ENCODE measurements around the gene HOXD9. TPM values are rescaled to one million over a fixed set of nuclear protein-coding genes. Genes with fewer than 3 reads are reported as not detected.

The HOXD9 gene
- total RNA-seq, 1 experiment from 2014 or later = not detected

GRCh38 chr2:176111846-176112374 is 10.6 kb upstream of the HOXD9 start:
- Histone ChIP-seq H3K27me3 (ENCODE audit: low read length) (peaks cover 30% of the 10 kb centered on the region), H3K27ac (ENCODE audit: low read length) (no peak overlapping the region), H2AFZ (ENCODE audit: low read length) (no peak overlapping the region), H3K9me2 (replicated peaks; ENCODE audit: low read length) (no peaks in the 10 kb centered on the region), H3K4me2 (ENCODE audit: low read length) (no peak overlapping the region; the same call in 1 of the 2 replicates), H4K20me1 (ENCODE audit: low read length) (no peaks in the 10 kb centered on the region), H3K9me3 (ENCODE audit: low read length) (no peaks in the 10 kb centered on the region), H3K9ac (ENCODE audit: low read length) (no peak overlapping the region), H3F3A (ENCODE audit: low read length, unreplicated experiment) (no peaks in the 10 kb centered on the region), H3K36me3 (ENCODE audit: low read depth, low read length) (no peaks in the 10 kb centered on the region), H3K4me3 (ENCODE audit: low read length) (no peak overlapping the region), H3K4me1 (ENCODE audit: insufficient read depth, low read length) (peaks cover 3% of the 10 kb centered on the region; the same call in 1 of the 2 replicates), H3K79me2 (ENCODE audit: low read length) (no peaks in the 10 kb centered on the region)
- intact Hi-C loops (cut with micrococcal nuclease) = loop anchor here (5.0 kb wide), 2 partner anchors 700 to 1035 kb away; no protein-coding TSS in a partner anchor
- no peak for DNase-seq
- ChIA-PET CTCF (interaction anchor here (1.0 kb wide), 1 partner anchor 422 kb away, joined by 10 read pairs; no protein-coding TSS in a partner anchor), POLR2A (ENCODE audit: unreplicated experiment) (no interaction called here)
- ATAC-seq = no peak
- BruUV-seq (replicated peaks) = no TSS peak
- TF ChIP-seq EZH2phosphoT487 (IDR thresholded peaks at IDR 0.05; ENCODE audit: borderline replicate concordance, low read length) (no peak), EZH2 (IDR thresholded peaks at IDR 0.05; ENCODE audit: low read length, unreplicated experiment) (no peak), CTCF (conservative IDR thresholded peaks at IDR 0.05; ENCODE audit: low read depth, low read length) (no peak)

GRCh38 chr2:176112375-176113302 is 9.9 kb upstream of the HOXD9 start:
- no peaks in the 10 kb centered on the region for H3F3A ChIP-seq (ENCODE audit: low read length, unreplicated experiment)
- H3K9me2 ChIP-seq (replicated peaks; ENCODE audit: low read length) = no peaks in the 10 kb centered on the region
- no peaks in the 10 kb centered on the region for H3K36me3 ChIP-seq (ENCODE audit: low read depth, low read length)
- CTCF ChIA-PET = no interaction called here
- no peak overlapping the region for H2AFZ ChIP-seq (ENCODE audit: low read length)
- POLR2A ChIA-PET (ENCODE audit: unreplicated experiment) = no interaction called here
- H3K27me3 ChIP-seq (ENCODE audit: low read length) = peaks cover 26% of the 10 kb centered on the region; the same call in 1 of the 2 replicates
- H3K9ac ChIP-seq (ENCODE audit: low read length) = no peak overlapping the region
- H3K9me3 ChIP-seq (ENCODE audit: low read length) = no peaks in the 10 kb centered on the region
- ATAC-seq (no peak), DNase-seq (no peak)
- no peaks in the 10 kb centered on the region for H3K79me2 ChIP-seq (ENCODE audit: low read length)
- no TSS peak for BruUV-seq (replicated peaks)
- H3K27ac ChIP-seq (ENCODE audit: low read length) = no peak overlapping the region
- no peak overlapping the region for H3K4me3 ChIP-seq (ENCODE audit: low read length)
- no peaks in the 10 kb centered on the region for H3K4me1 ChIP-seq (ENCODE audit: insufficient read depth, low read length)
- no peak for TF ChIP-seq EZH2 (IDR thresholded peaks at IDR 0.05; ENCODE audit: low read length, unreplicated experiment)
- TF ChIP-seq EZH2phosphoT487 (IDR thresholded peaks at IDR 0.05; ENCODE audit: borderline replicate concordance, low read length) = no peak
- no peak for TF ChIP-seq CTCF (conservative IDR thresholded peaks at IDR 0.05; ENCODE audit: low read depth, low read length)
- H3K4me2 ChIP-seq (ENCODE audit: low read length) = no peak overlapping the region
- intact Hi-C loops (cut with micrococcal nuclease) = loop anchor here (5.0 kb wide), 2 partner anchors 700 to 1035 kb away; no protein-coding TSS in a partner anchor
- no peaks in the 10 kb centered on the region for H4K20me1 ChIP-seq (ENCODE audit: low read length)

Measured in PC-3 (cell line).